ENCODE measurements around the gene APP. TPM values are rescaled to one million over a fixed set of nuclear protein-coding genes. Genes with fewer than 3 reads are reported as not detected.

Gene APP
- total and polyA plus RNA-seq, 2 of the 13 experiments (the other 11 are each of a cell fraction or from before 2014, with no cell fraction given) = 70.6 to 262 TPM

- H3K27me3 ChIP-seq (ENCODE audit: control insufficient read depth in 1 of 2, insufficient read depth in 2 of 2, low read length in 2 of 2) = no peaks in the 10 kb centered on the region
- no peak overlapping the region for H3K9ac ChIP-seq (ENCODE audit: insufficient read depth, low read depth, low read length)
- H3K4me2 ChIP-seq (ENCODE audit: low read depth, low read length) = no peak overlapping the region
- FAIRE-seq = no peak
- no peak for DNase-seq (ENCODE audit: low spot score)
- H3K4me3 ChIP-seq (replicated peaks in 1 of 3; ENCODE audit: insufficient read depth in 1 of 3, low read depth in 2 of 3, low read length in 3 of 3) = no peak overlapping the region
- no peak overlapping the region for H2AFZ ChIP-seq (ENCODE audit: low read length)
- in situ Hi-C loops (cut with HindIII; ENCODE audit: extremely low pct_ligation_motif_present, low pct_unique_long_range_greater_than_20kb) (no loop called here), intact Hi-C loops (cut with micrococcal nuclease; ENCODE audit: unreplicated experiment) (no loop called here)
- peaks cover 12% of the 10 kb centered on the region for H3K4me1 ChIP-seq (ENCODE audit: insufficient read depth, low read length)
- no peaks in the 10 kb centered on the region for H3K79me2 ChIP-seq (ENCODE audit: insufficient read depth, low read length)
- no peaks in the 10 kb centered on the region for H4K20me1 ChIP-seq (ENCODE audit: insufficient read depth, low read length)
- H3K36me3 ChIP-seq (replicated peaks in 1 of 2; ENCODE audit: control insufficient read depth in 1 of 2, insufficient read depth in 2 of 2, low read length in 2 of 2) = no peaks in the 10 kb centered on the region
- BruUV-seq (replicated peaks) = no TSS peak
- 66% methylated on average over 2 of the region's 2 CpGs for WGBS (ENCODE audit: low lambda C conversion rate)
- H3K27ac ChIP-seq (ENCODE audit: extremely low read length, insufficient read depth, low read length) = no peak overlapping the region
- H3K9me3 ChIP-seq (ENCODE audit: low read length) = no peaks in the 10 kb centered on the region
- TF ChIP-seq ZNF597 (CRISPR knock-in tag; IDR thresholded peaks at IDR 0.05) (no peak), RELA (CRISPR knock-in tag; IDR thresholded peaks at IDR 0.05) (no peak), GTF2F1 (IDR thresholded peaks at IDR 0.05; ENCODE audit: low read length) (no peak)
- POLR2A ChIA-PET = interaction anchor here (0.6 kb wide), 1 partner anchor 37 kb away, joined by 4 read pairs; no protein-coding TSS in a partner anchor
- CTCF ChIA-PET (ENCODE audit: low intra/inter-chr PET ratio, low total read pairs) = no interaction called here
- ATAC-seq = no peak
Observed at GRCh38 chr21:25936776-25937175, 233.8 kb downstream of the APP start.

- BruUV-seq (replicated peaks) = no TSS peak
- peak; percentile 65; the same call in 2 of the 3 replicates for ATAC-seq
- in situ Hi-C loops (cut with HindIII; ENCODE audit: extremely low pct_ligation_motif_present, low pct_unique_long_range_greater_than_20kb) (no loop called here), intact Hi-C loops (cut with micrococcal nuclease; ENCODE audit: unreplicated experiment) (no loop called here)
- H3K4me3 ChIP-seq (replicated peaks in 1 of 3; ENCODE audit: insufficient read depth in 1 of 3, low read depth in 2 of 3, low read length in 3 of 3) = no peak overlapping the region
- no peaks in the 10 kb centered on the region for H3K9me3 ChIP-seq (ENCODE audit: low read length)
- WGBS (ENCODE audit: low lambda C conversion rate) = 50% methylated on average over 4 of the region's 4 CpGs
- DNase-seq (ENCODE audit: low spot score) = peak; percentile 44
- ChIA-PET CTCF (ENCODE audit: low intra/inter-chr PET ratio, low total read pairs) (no interaction called here), POLR2A (no interaction called here)
- H3K4me1 ChIP-seq (ENCODE audit: insufficient read depth, low read length) = peaks cover 12% of the 10 kb centered on the region
- no peak overlapping the region for H2AFZ ChIP-seq (ENCODE audit: low read length)
- no peak overlapping the region for H3K9ac ChIP-seq (ENCODE audit: insufficient read depth, low read depth, low read length)
- H3K27me3 ChIP-seq (ENCODE audit: control insufficient read depth in 1 of 2, insufficient read depth in 2 of 2, low read length in 2 of 2) = no peaks in the 10 kb centered on the region; a peak in 1 of 5 replicates
- H3K4me2 ChIP-seq (ENCODE audit: low read depth, low read length) = no peak overlapping the region
- no peaks in the 10 kb centered on the region for H3K79me2 ChIP-seq (ENCODE audit: insufficient read depth, low read length)
- H4K20me1 ChIP-seq (ENCODE audit: insufficient read depth, low read length) = no peaks in the 10 kb centered on the region
- no peak for FAIRE-seq
- no peak overlapping the region for H3K27ac ChIP-seq (ENCODE audit: extremely low read length, insufficient read depth, low read length)
- 0 out of 5 replicates have a peak, but pooled peaks cover 2 to 3% of the 10 kb centered on the region in 2 experiments for H3K36me3 ChIP-seq (replicated peaks in 1 of 2; ENCODE audit: control insufficient read depth in 1 of 2, insufficient read depth in 2 of 2, low read length in 2 of 2)
- TF ChIP-seq ZNF33B (CRISPR knock-in tag; IDR thresholded peaks at IDR 0.05) (no peak), ZNF30 (CRISPR knock-in tag; IDR thresholded peaks at IDR 0.05) (no peak), BCL6 (CRISPR knock-in tag; IDR thresholded peaks at IDR 0.05) (no peak), JUND (CRISPR knock-in tag; IDR thresholded peaks at IDR 0.05) (no peak), ZNF281 (CRISPR knock-in tag; IDR thresholded peaks at IDR 0.05; ENCODE audit: borderline replicate concordance) (no peak), ETV5 (CRISPR knock-in tag; IDR thresholded peaks at IDR 0.05; ENCODE audit: borderline replicate concordance) (peak; percentile 54; the same call in 1 of the 2 replicates), TFAP4 (IDR thresholded peaks at IDR 0.05; ENCODE audit: borderline replicate concordance, low read depth) (peak; percentile 28; the same call in 1 of the 2 replicates), FOXP4 (CRISPR knock-in tag; IDR thresholded peaks at IDR 0.05) (no peak), FOXA1 (IDR thresholded peaks at IDR 0.05) (no peak), FOXA1 (CRISPR knock-in tag; IDR thresholded peaks at IDR 0.05) (0 out of 2 replicates have a peak, but pooled peaks have one; percentile 37)
Observed at GRCh38 chr21:25934771-25935224, 235.8 kb downstream of the APP start.

Measured in HepG2 (cell line).